Measurements from ENCODE around the gene CPLANE2. TPM values are rescaled to one million over a fixed set of nuclear protein-coding genes. Genes with fewer than 3 reads are reported as not detected.

The CPLANE2 gene
- total RNA-seq, 4 donors from 2014 or later, result 5.2 to 20.4 (median 12.7) TPM

- peaks cover 37% of the 10 kb centered on the region for H3K4me1 ChIP-seq
- H3K36me3 ChIP-seq, result peaks cover 36% of the 10 kb centered on the region
- 88% methylated on average over 8 of the region's 12 CpGs for WGBS
- no peak for TF ChIP-seq POLR2A (IDR thresholded peaks at IDR 0.05)
- TF ChIP-seq EP300 (IDR thresholded peaks at IDR 0.05), result no peak
- TF ChIP-seq POLR2AphosphoS5 (IDR thresholded peaks at IDR 0.05), result no peak
- TF ChIP-seq CTCF (IDR thresholded peaks at IDR 0.05), result peak in 1 of 2 donors; percentile 10
- H3K27ac ChIP-seq, result no peak overlapping the region
- DNase-seq (ENCODE audit: low spot score in 2 of 2), result no peak
- no peak overlapping the region for H3K4me3 ChIP-seq
- H3K9me3 ChIP-seq, result no peaks in the 10 kb centered on the region
- no peaks in the 10 kb centered on the region for H3K27me3 ChIP-seq
Observed at GRCh38 chr1:16204634-16205333, 32.2 kb downstream of the CPLANE2 start.

GRCh38 chr1:16204216-16204615 lies 32.8 kb downstream of the CPLANE2 start:
- TF ChIP-seq POLR2A (IDR thresholded peaks at IDR 0.05) (no peak), CTCF (IDR thresholded peaks at IDR 0.05) (no peak), POLR2AphosphoS5 (IDR thresholded peaks at IDR 0.05) (no peak), EP300 (IDR thresholded peaks at IDR 0.05) (no peak)
- Histone ChIP-seq H3K27ac (no peak overlapping the region), H3K36me3 (peaks cover 40% of the 10 kb centered on the region), H3K4me1 (peaks cover 34% of the 10 kb centered on the region), H3K27me3 (no peaks in the 10 kb centered on the region), H3K4me3 (no peak overlapping the region), H3K9me3 (no peaks in the 10 kb centered on the region)
- 100% methylated on average over 2 of the region's 2 CpGs for whole genome bisulfite sequencing
- no peak for DNase-seq (ENCODE audit: low spot score in 2 of 2)

GRCh38 chr1:16203550-16203949 lies 33.4 kb downstream of the CPLANE2 start:
- no peak overlapping the region for H3K4me3 ChIP-seq
- H3K27ac ChIP-seq, result no peak overlapping the region
- 33% methylated on average over 3 of the region's 3 CpGs for WGBS
- H3K27me3 ChIP-seq, result no peaks in the 10 kb centered on the region
- peaks cover 45% of the 10 kb centered on the region for H3K36me3 ChIP-seq
- DNase-seq (ENCODE audit: low spot score in 2 of 2), result no peak
- H3K4me1 ChIP-seq, result peaks cover 27% of the 10 kb centered on the region
- TF ChIP-seq CTCF (IDR thresholded peaks at IDR 0.05) (no peak), EP300 (IDR thresholded peaks at IDR 0.05) (no peak), POLR2A (IDR thresholded peaks at IDR 0.05) (no peak), POLR2AphosphoS5 (IDR thresholded peaks at IDR 0.05) (no peak)
- H3K9me3 ChIP-seq, result no peaks in the 10 kb centered on the region

- DNase-seq (ENCODE audit: low spot score in 2 of 2), result no peak
- peaks cover 17% of the 10 kb centered on the region for H3K4me1 ChIP-seq
- 83% methylated on average over 19 of the region's 24 CpGs for WGBS
- H3K27me3 ChIP-seq, result no peaks in the 10 kb centered on the region
- TF ChIP-seq CTCF (IDR thresholded peaks at IDR 0.05), result no peak
- TF ChIP-seq POLR2AphosphoS5 (IDR thresholded peaks at IDR 0.05), result no peak
- TF ChIP-seq EP300 (IDR thresholded peaks at IDR 0.05), result no peak
- no peak for TF ChIP-seq POLR2A (IDR thresholded peaks at IDR 0.05)
- no peak overlapping the region for H3K27ac ChIP-seq
- H3K4me3 ChIP-seq, result no peak overlapping the region
- H3K36me3 ChIP-seq, result peaks cover 52% of the 10 kb centered on the region
- H3K9me3 ChIP-seq, result no peaks in the 10 kb centered on the region
Observed at GRCh38 chr1:16202281-16203210, 34.4 kb downstream of the CPLANE2 start.

GRCh38 chr1:16199700-16200099 lies 37.3 kb downstream of the CPLANE2 start:
- H3K27me3 ChIP-seq, result no peaks in the 10 kb centered on the region
- DNase-seq (ENCODE audit: low spot score in 2 of 2), result no peak
- 90% methylated on average over 4 of the region's 4 CpGs for WGBS
- no peak overlapping the region for H3K27ac ChIP-seq
- peaks cover 49% of the 10 kb centered on the region for H3K36me3 ChIP-seq
- peaks cover 5% of the 10 kb centered on the region for H3K4me1 ChIP-seq
- no peaks in the 10 kb centered on the region for H3K9me3 ChIP-seq
- no peak overlapping the region for H3K4me3 ChIP-seq
- no peak for TF ChIP-seq POLR2AphosphoS5 (IDR thresholded peaks at IDR 0.05)
- no peak for TF ChIP-seq CTCF (IDR thresholded peaks at IDR 0.05)
- TF ChIP-seq POLR2A (IDR thresholded peaks at IDR 0.05), result no peak
- TF ChIP-seq EP300 (IDR thresholded peaks at IDR 0.05), result no peak

Measured in suprapubic skin (tissue), 4 donors.